Smooth muscle cell (in vitro differentiated cells): Measurements from ENCODE around the gene XCR1. TPM values are rescaled to one million over a fixed set of nuclear protein-coding genes. Genes with fewer than 3 reads are reported as not detected.
"Not testable (repeated sequence)": the region's sequence is repeated elsewhere in the genome, so short reads cannot be mapped to it uniquely, and the experiment has no call there.

Experiments used
- DNase-seq: peaks from one replicate; lab custom pipeline; 2025; ENCODE audit not compliant: unreplicated experiment; lab: John Stamatoyannopoulos, UW
- H2AFZ ChIP-seq: fragments of 200-600 bp; sonication (generic); 2 replicates; pipeline ENCODE4 v1.6.0; 2016; ENCODE audit warnings: antibody characterized with exemption, low read depth, mild to moderate bottlenecking
- H3F3A ChIP-seq: fragments of 200-600 bp; sonication (generic); 2 replicates; pipeline ENCODE4 v1.6.0; 2017; ENCODE audit warnings: antibody characterized with exemption, low read depth
- H3K27ac ChIP-seq: fragments of 200-600 bp; sonication (generic); 2 replicates; pipeline ENCODE4 v1.5.1; 2016; ENCODE audit warnings: low read depth, mild to moderate bottlenecking
- H3K27me3 ChIP-seq: fragments of 200-600 bp; sonication (generic); 2 replicates; pipeline ENCODE4 v1.6.1; 2016; ENCODE audit warnings: low read depth, mild to moderate bottlenecking
- H3K36me3 ChIP-seq: fragments of 200-600 bp; sonication (generic); 2 replicates; pipeline ENCODE4 v1.5.1; 2016; ENCODE audit warnings: low read depth
- H3K4me1 ChIP-seq: fragments of 200-600 bp; sonication (generic); 2 replicates; pipeline ENCODE4 v1.5.1; 2016; ENCODE audit warnings: low read depth
- H3K4me2 ChIP-seq: fragments of 200-600 bp; sonication (generic); 2 replicates; pipeline ENCODE4 v1.6.0; 2016; ENCODE audit warnings: mild to moderate bottlenecking
- H3K4me3 ChIP-seq: fragments of 200-600 bp; sonication (generic); 2 replicates; pipeline ENCODE4 v1.5.1; 2016; ENCODE audit warnings: mild to moderate bottlenecking
- H3K79me2 ChIP-seq: fragments of 200-600 bp; sonication (generic); 2 replicates; pipeline ENCODE4 v1.6.0; 2016; ENCODE audit warnings: low read depth, mild to moderate bottlenecking
- H3K9ac ChIP-seq: fragments of 200-600 bp; sonication (generic); 2 replicates; pipeline ENCODE4 v1.6.0; 2016; ENCODE audit warnings: low read depth
- H3K9me3 ChIP-seq: fragments of 200-600 bp; sonication (generic); replicated peaks from 2 replicates; pipeline ENCODE4 v1.5.1; 2016; ENCODE audit warnings: low read depth
- H4K20me1 ChIP-seq: fragments of 200-600 bp; sonication (generic); 2 replicates; pipeline ENCODE4 v1.6.0; 2016; ENCODE audit warnings: low read depth
- CTCF ChIP-seq: fragments of 200-600 bp; sonication (generic); IDR thresholded peaks from 2 replicates; pipeline ENCODE4 v1.5.1; 2017; ENCODE audit warnings: borderline replicate concordance, mild to moderate bottlenecking, antibody characterized with exemption; ENCODE audit not compliant: insufficient read depth, poor library complexity, severe bottlenecking
- WGBS: methylation state at CpG from one replicate; pipeline ENCODE4 v1.1.7; 2016; ENCODE audit warnings: low lambda C conversion rate; 5-methylcytosine and 5-hydroxymethylcytosine counted together
- polyA plus RNA-seq: library from polyadenylated mRNA; unstranded; fragments of >200 nt; fragmentation: Nextera tagmentation; extraction: Ambion mirVana; gene quantifications from 2 replicates; pipeline ENCODE4 v1.2.1, GENCODE V29; 2016
- total RNA-seq: library from RNA; depleted of rRNA; stranded (reverse); fragments of >200 nt; gene quantifications from 2 replicates; pipeline ENCODE4 v1.2.3, GENCODE V29; 2014

XCR1 gene
- total and polyA plus RNA-seq, 2 experiments from 2014 or later, result 0.76 TPM; not detected in 1

GRCh38 chr3:46049093-46049492 lies 21.8 kb upstream of the XCR1 start:
- no peaks in the 10 kb centered on the region for H3K36me3 ChIP-seq
- DNase-seq, result no peak
- no peak overlapping the region for H3K4me2 ChIP-seq
- no peak for TF ChIP-seq CTCF
- no peak overlapping the region for H3K9ac ChIP-seq
- 82% methylated on average over 5 of the region's 5 CpGs for WGBS
- H2AFZ ChIP-seq, result no peak overlapping the region
- H3K79me2 ChIP-seq, result no peaks in the 10 kb centered on the region
- H3K9me3 ChIP-seq, result no peaks in the 10 kb centered on the region
- H3K4me3 ChIP-seq, result no peak overlapping the region
- H4K20me1 ChIP-seq, result no peaks in the 10 kb centered on the region
- no peaks in the 10 kb centered on the region for H3K4me1 ChIP-seq
- no peak overlapping the region for H3K27ac ChIP-seq
- no peaks in the 10 kb centered on the region for H3K27me3 ChIP-seq
- no peaks in the 10 kb centered on the region for H3F3A ChIP-seq

DNA sequence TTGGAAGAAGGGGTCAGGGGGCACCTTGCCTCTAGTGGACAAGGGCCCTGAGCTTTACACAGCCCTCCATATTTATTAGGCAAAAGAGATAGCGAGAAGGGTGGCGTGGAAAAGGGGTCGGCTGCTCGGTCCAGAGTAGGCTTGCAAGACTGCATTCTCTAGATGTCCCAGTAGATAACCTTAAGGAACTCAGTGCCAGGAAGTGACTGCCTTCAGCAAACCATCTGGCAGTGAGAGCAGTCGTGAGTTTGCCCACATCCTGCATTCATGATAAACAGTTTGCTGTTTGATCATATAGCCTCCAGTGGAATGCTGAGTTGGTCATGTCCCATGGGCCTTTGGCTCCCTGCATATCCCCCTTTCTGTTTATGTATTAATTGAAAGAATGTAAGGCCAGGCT lies 18.9 kb upstream of the XCR1 start:
- not testable (repeated sequence) for DNase-seq, H2AFZ ChIP-seq, H3K27me3 ChIP-seq, H3K4me1 ChIP-seq, H3K9ac ChIP-seq, H3K9me3 ChIP-seq, H3K27ac ChIP-seq, H3K79me2 ChIP-seq, H4K20me1 ChIP-seq, H3K36me3 ChIP-seq, H3K4me3 ChIP-seq, H3K4me2 ChIP-seq, H3F3A ChIP-seq
- WGBS, result 66% methylated on average over 5 of the region's 5 CpGs

- 97% methylated on average over 1 of the region's 1 CpG for WGBS
- H4K20me1 ChIP-seq, result no peaks in the 10 kb centered on the region
Observed at GRCh38 chr3:46038916-46039315, 11.6 kb upstream of the XCR1 start.

GRCh38 chr3:46038071-46038470 lies 10.8 kb upstream of the XCR1 start:
- H3K27ac ChIP-seq, result not testable (repeated sequence)
- WGBS, result 83% methylated on average over 3 of the region's 3 CpGs

More at GRCh38 chr3:46038916-46039315, 11.6 kb upstream of the XCR1 start:
- H3K36me3 ChIP-seq, result no peaks in the 10 kb centered on the region
- no peaks in the 10 kb centered on the region for H3K9me3 ChIP-seq
- no peak overlapping the region for H3K9ac ChIP-seq
- H3K27me3 ChIP-seq, result no peaks in the 10 kb centered on the region
- no peaks in the 10 kb centered on the region for H3K79me2 ChIP-seq
- TF ChIP-seq CTCF, result no peak
- H3K4me3 ChIP-seq, result no peak overlapping the region
- no peak overlapping the region for H3K4me2 ChIP-seq
- H3K4me1 ChIP-seq, result no peaks in the 10 kb centered on the region
- no peak overlapping the region for H2AFZ ChIP-seq
- H3K27ac ChIP-seq, result no peak overlapping the region
- no peaks in the 10 kb centered on the region for H3F3A ChIP-seq
- DNase-seq, result no peak

GRCh38 chr3:46036191-46036590 lies 8.9 kb upstream of the XCR1 start:
- Histone ChIP-seq H3K4me3 (no peak overlapping the region), H3K27ac (no peak overlapping the region), H3K36me3 (no peaks in the 10 kb centered on the region), H3K27me3 (no peaks in the 10 kb centered on the region), H3K4me1 (no peaks in the 10 kb centered on the region), H3F3A (no peaks in the 10 kb centered on the region), H2AFZ (no peak overlapping the region), H3K4me2 (no peak overlapping the region), H4K20me1 (no peaks in the 10 kb centered on the region), H3K9me3 (no peaks in the 10 kb centered on the region), H3K79me2 (no peaks in the 10 kb centered on the region), H3K9ac (no peak overlapping the region)
- WGBS, result 92% methylated on average over 1 of the region's 1 CpG
- no peak for TF ChIP-seq CTCF
- no peak for DNase-seq

More at GRCh38 chr3:46038071-46038470, 10.8 kb upstream of the XCR1 start:
- not testable (repeated sequence) for DNase-seq, H4K20me1 ChIP-seq, H3K9me3 ChIP-seq, H3K4me2 ChIP-seq, H2AFZ ChIP-seq, H3K4me3 ChIP-seq, H3K9ac ChIP-seq, H3K79me2 ChIP-seq, H3K27me3 ChIP-seq, H3K36me3 ChIP-seq, H3K4me1 ChIP-seq, H3F3A ChIP-seq
